Measurements from ENCODE around the gene FGF14.

Gene FGF14

GRCh38 chr13:101988140-101988539 is 413.7 kb downstream of the FGF14 start:
- Histone ChIP-seq H3K4me3 (ENCODE audit: low read depth in 1 of 2, low read length in 2 of 2) (no peak overlapping the region), H3K27ac (ENCODE audit: low read depth, low read length) (no peak overlapping the region), H3K36me3 (ENCODE audit: control insufficient read depth in 1 of 2, insufficient read depth in 2 of 2, low read length in 2 of 2) (no peaks in the 10 kb centered on the region), H3K9ac (ENCODE audit: low read depth in 1 of 2, low read length in 2 of 2) (no peak overlapping the region), H3K27me3 (ENCODE audit: control insufficient read depth in 1 of 2, insufficient read depth in 2 of 2, low read length in 2 of 2) (no peaks in the 10 kb centered on the region), H3K4me1 (ENCODE audit: control insufficient read depth in 1 of 2, insufficient read depth in 2 of 2, low read length in 2 of 2) (no peaks in the 10 kb centered on the region), H3K9me3 (ENCODE audit: control insufficient read depth in 1 of 2, low read length in 2 of 2) (no peaks in the 10 kb centered on the region)

GRCh38 chr13:101986316-101986715 is 415.5 kb downstream of the FGF14 start:
- Histone ChIP-seq H3K9me3 (ENCODE audit: control insufficient read depth in 1 of 2, low read length in 2 of 2) (no peaks in the 10 kb centered on the region), H3K27ac (ENCODE audit: low read depth, low read length) (no peak overlapping the region), H3K36me3 (ENCODE audit: control insufficient read depth in 1 of 2, insufficient read depth in 2 of 2, low read length in 2 of 2) (no peaks in the 10 kb centered on the region), H3K27me3 (ENCODE audit: control insufficient read depth in 1 of 2, insufficient read depth in 2 of 2, low read length in 2 of 2) (no peaks in the 10 kb centered on the region), H3K9ac (ENCODE audit: low read depth in 1 of 2, low read length in 2 of 2) (no peak overlapping the region), H3K4me1 (ENCODE audit: control insufficient read depth in 1 of 2, insufficient read depth in 2 of 2, low read length in 2 of 2) (no peaks in the 10 kb centered on the region), H3K4me3 (ENCODE audit: low read depth in 1 of 2, low read length in 2 of 2) (no peak overlapping the region)

- Histone ChIP-seq H3K4me1 (ENCODE audit: control insufficient read depth in 1 of 2, insufficient read depth in 2 of 2, low read length in 2 of 2) (no peaks in the 10 kb centered on the region), H3K27me3 (ENCODE audit: control insufficient read depth in 1 of 2, insufficient read depth in 2 of 2, low read length in 2 of 2) (no peaks in the 10 kb centered on the region), H3K9ac (ENCODE audit: low read depth in 1 of 2, low read length in 2 of 2) (no peak overlapping the region), H3K4me3 (ENCODE audit: low read depth in 1 of 2, low read length in 2 of 2) (no peak overlapping the region), H3K36me3 (ENCODE audit: control insufficient read depth in 1 of 2, insufficient read depth in 2 of 2, low read length in 2 of 2) (no peaks in the 10 kb centered on the region), H3K27ac (ENCODE audit: low read depth, low read length) (no peak overlapping the region), H3K9me3 (ENCODE audit: control insufficient read depth in 1 of 2, low read length in 2 of 2) (no peaks in the 10 kb centered on the region)
These were observed 416.5 kb downstream of the FGF14 start for GRCh38 chr13:101985321-101985720.

- no peak overlapping the region for H3K27ac ChIP-seq (ENCODE audit: low read depth, low read length)
- H3K9me3 ChIP-seq (ENCODE audit: control insufficient read depth in 1 of 2, low read length in 2 of 2): no peaks in the 10 kb centered on the region
- no peaks in the 10 kb centered on the region for H3K27me3 ChIP-seq (ENCODE audit: control insufficient read depth in 1 of 2, insufficient read depth in 2 of 2, low read length in 2 of 2)
- H3K4me3 ChIP-seq (ENCODE audit: low read depth in 1 of 2, low read length in 2 of 2): no peak overlapping the region
- no peaks in the 10 kb centered on the region for H3K36me3 ChIP-seq (ENCODE audit: control insufficient read depth in 1 of 2, insufficient read depth in 2 of 2, low read length in 2 of 2)
- H3K9ac ChIP-seq (ENCODE audit: low read depth in 1 of 2, low read length in 2 of 2): no peak overlapping the region
- no peaks in the 10 kb centered on the region for H3K4me1 ChIP-seq (ENCODE audit: control insufficient read depth in 1 of 2, insufficient read depth in 2 of 2, low read length in 2 of 2)
These were observed 418.9 kb downstream of the FGF14 start for GRCh38 chr13:101982903-101983302.

GRCh38 chr13:101979825-101980224 is 422.0 kb downstream of the FGF14 start:
- Histone ChIP-seq H3K4me3 (ENCODE audit: low read depth in 1 of 2, low read length in 2 of 2) (no peak overlapping the region), H3K9ac (ENCODE audit: low read depth in 1 of 2, low read length in 2 of 2) (no peak overlapping the region), H3K4me1 (ENCODE audit: control insufficient read depth in 1 of 2, insufficient read depth in 2 of 2, low read length in 2 of 2) (no peaks in the 10 kb centered on the region), H3K27me3 (ENCODE audit: control insufficient read depth in 1 of 2, insufficient read depth in 2 of 2, low read length in 2 of 2) (no peaks in the 10 kb centered on the region), H3K9me3 (ENCODE audit: control insufficient read depth in 1 of 2, low read length in 2 of 2) (no peaks in the 10 kb centered on the region), H3K27ac (ENCODE audit: low read depth, low read length) (no peak overlapping the region), H3K36me3 (ENCODE audit: control insufficient read depth in 1 of 2, insufficient read depth in 2 of 2, low read length in 2 of 2) (no peaks in the 10 kb centered on the region)

GRCh38 chr13:101978552-101979315 is 423.1 kb downstream of the FGF14 start:
- Histone ChIP-seq H3K9ac (ENCODE audit: low read depth in 1 of 2, low read length in 2 of 2) (no peak overlapping the region), H3K4me3 (ENCODE audit: low read depth in 1 of 2, low read length in 2 of 2) (no peak overlapping the region), H3K9me3 (ENCODE audit: control insufficient read depth in 1 of 2, low read length in 2 of 2) (no peaks in the 10 kb centered on the region), H3K36me3 (ENCODE audit: control insufficient read depth in 1 of 2, insufficient read depth in 2 of 2, low read length in 2 of 2) (no peaks in the 10 kb centered on the region), H3K4me1 (ENCODE audit: control insufficient read depth in 1 of 2, insufficient read depth in 2 of 2, low read length in 2 of 2) (no peaks in the 10 kb centered on the region), H3K27me3 (ENCODE audit: control insufficient read depth in 1 of 2, insufficient read depth in 2 of 2, low read length in 2 of 2) (no peaks in the 10 kb centered on the region), H3K27ac (ENCODE audit: low read depth, low read length) (no peak overlapping the region)

- no peak overlapping the region for H3K27ac ChIP-seq (ENCODE audit: low read depth, low read length)
- H3K4me1 ChIP-seq (ENCODE audit: control insufficient read depth in 1 of 2, insufficient read depth in 2 of 2, low read length in 2 of 2): no peaks in the 10 kb centered on the region
- H3K9me3 ChIP-seq (ENCODE audit: control insufficient read depth in 1 of 2, low read length in 2 of 2): no peaks in the 10 kb centered on the region
- H3K9ac ChIP-seq (ENCODE audit: low read depth in 1 of 2, low read length in 2 of 2): no peak overlapping the region
- no peaks in the 10 kb centered on the region for H3K36me3 ChIP-seq (ENCODE audit: control insufficient read depth in 1 of 2, insufficient read depth in 2 of 2, low read length in 2 of 2)
- no peaks in the 10 kb centered on the region for H3K27me3 ChIP-seq (ENCODE audit: control insufficient read depth in 1 of 2, insufficient read depth in 2 of 2, low read length in 2 of 2)
- H3K4me3 ChIP-seq (ENCODE audit: low read depth in 1 of 2, low read length in 2 of 2): no peak overlapping the region
These were observed 424.4 kb downstream of the FGF14 start for GRCh38 chr13:101977475-101977874.

GRCh38 chr13:101972191-101972590 is 429.7 kb downstream of the FGF14 start:
- Histone ChIP-seq H3K9me3 (ENCODE audit: control insufficient read depth in 1 of 2, low read length in 2 of 2) (no peaks in the 10 kb centered on the region), H3K9ac (ENCODE audit: low read depth in 1 of 2, low read length in 2 of 2) (no peak overlapping the region), H3K36me3 (ENCODE audit: control insufficient read depth in 1 of 2, insufficient read depth in 2 of 2, low read length in 2 of 2) (no peaks in the 10 kb centered on the region), H3K27ac (ENCODE audit: low read depth, low read length) (no peak overlapping the region), H3K4me3 (ENCODE audit: low read depth in 1 of 2, low read length in 2 of 2) (no peak overlapping the region), H3K27me3 (ENCODE audit: control insufficient read depth in 1 of 2, insufficient read depth in 2 of 2, low read length in 2 of 2) (no peaks in the 10 kb centered on the region), H3K4me1 (ENCODE audit: control insufficient read depth in 1 of 2, insufficient read depth in 2 of 2, low read length in 2 of 2) (no peaks in the 10 kb centered on the region)

- H3K4me3 ChIP-seq (ENCODE audit: low read depth in 1 of 2, low read length in 2 of 2): no peak overlapping the region
- no peaks in the 10 kb centered on the region for H3K36me3 ChIP-seq (ENCODE audit: control insufficient read depth in 1 of 2, insufficient read depth in 2 of 2, low read length in 2 of 2)
- H3K4me1 ChIP-seq (ENCODE audit: control insufficient read depth in 1 of 2, insufficient read depth in 2 of 2, low read length in 2 of 2): no peaks in the 10 kb centered on the region
- no peaks in the 10 kb centered on the region for H3K9me3 ChIP-seq (ENCODE audit: control insufficient read depth in 1 of 2, low read length in 2 of 2)
- no peaks in the 10 kb centered on the region for H3K27me3 ChIP-seq (ENCODE audit: control insufficient read depth in 1 of 2, insufficient read depth in 2 of 2, low read length in 2 of 2)
- no peak overlapping the region for H3K27ac ChIP-seq (ENCODE audit: low read depth, low read length)
- H3K9ac ChIP-seq (ENCODE audit: low read depth in 1 of 2, low read length in 2 of 2): no peak overlapping the region
These were observed 431.5 kb downstream of the FGF14 start for GRCh38 chr13:101970341-101970740.

- Histone ChIP-seq H3K9ac (ENCODE audit: low read depth in 1 of 2, low read length in 2 of 2) (no peak overlapping the region), H3K27me3 (ENCODE audit: control insufficient read depth in 1 of 2, insufficient read depth in 2 of 2, low read length in 2 of 2) (no peaks in the 10 kb centered on the region), H3K4me3 (ENCODE audit: low read depth in 1 of 2, low read length in 2 of 2) (no peak overlapping the region), H3K36me3 (ENCODE audit: control insufficient read depth in 1 of 2, insufficient read depth in 2 of 2, low read length in 2 of 2) (no peaks in the 10 kb centered on the region), H3K9me3 (ENCODE audit: control insufficient read depth in 1 of 2, low read length in 2 of 2) (no peaks in the 10 kb centered on the region), H3K4me1 (ENCODE audit: control insufficient read depth in 1 of 2, insufficient read depth in 2 of 2, low read length in 2 of 2) (no peaks in the 10 kb centered on the region), H3K27ac (ENCODE audit: low read depth, low read length) (no peak overlapping the region)
These were observed 434.1 kb downstream of the FGF14 start for GRCh38 chr13:101967781-101968180.
